Hepatic stellate cell (primary cell): ENCODE data around the gene MYBPH.

Experiments
- DNase-seq: peaks from one replicate; pipeline ENCODE4 v3.0.0; 2011; ENCODE audit warnings: low spot score

MYBPH gene

GRCh38 chr1:203148579-203148978 is 27.0 kb downstream of the MYBPH start:
- DNase-seq: no peak

GRCh38 chr1:203148127-203148526 is 27.5 kb downstream of the MYBPH start:
- DNase-seq: no peak

GRCh38 chr1:203147376-203147775 is 28.2 kb downstream of the MYBPH start:
- DNase-seq: no peak

GRCh38 chr1:203146537-203146936 is 29.1 kb downstream of the MYBPH start:
- DNase-seq: no peak

- DNase-seq: no peak
Measured at GRCh38 chr1:203146042-203146369, 29.6 kb downstream of the MYBPH start.

GRCh38 chr1:203145321-203146041 is 30.1 kb downstream of the MYBPH start:
- no peak for DNase-seq

GRCh38 chr1:203144661-203145060 is 31.0 kb downstream of the MYBPH start:
- no peak for DNase-seq

- DNase-seq: no peak
Measured at GRCh38 chr1:203143641-203144040, 32.0 kb downstream of the MYBPH start.

GRCh38 chr1:203142684-203143408 is 32.8 kb downstream of the MYBPH start:
- DNase-seq: no peak

GRCh38 chr1:203142124-203142523 is 33.5 kb downstream of the MYBPH start:
- no peak for DNase-seq

GRCh38 chr1:203140743-203141520 is 34.7 kb downstream of the MYBPH start:
- DNase-seq: no peak

GRCh38 chr1:203139976-203140475 is 35.6 kb downstream of the MYBPH start:
- DNase-seq: no peak

GRCh38 chr1:203138066-203138465 is 37.6 kb downstream of the MYBPH start:
- no peak for DNase-seq

GRCh38 chr1:203137324-203137723 is 38.3 kb downstream of the MYBPH start:
- DNase-seq: no peak

- DNase-seq: no peak
Measured at GRCh38 chr1:203136409-203137042, 39.1 kb downstream of the MYBPH start.

GRCh38 chr1:203135636-203136305 is 39.9 kb downstream of the MYBPH start:
- no peak for DNase-seq

- no peak for DNase-seq
Measured at GRCh38 chr1:203133970-203134725, 41.5 kb downstream of the MYBPH start.

GRCh38 chr1:203131548-203132200 is 44.0 kb downstream of the MYBPH start:
- no peak for DNase-seq

- no peak for DNase-seq
Measured at GRCh38 chr1:203130358-203130985, 45.2 kb downstream of the MYBPH start.
